Upper lobe of right lung (tissue), 1 donor: ENCODE measurements around the gene SLC6A13. TPM values are rescaled to one million over a fixed set of nuclear protein-coding genes. Genes with fewer than 3 reads are reported as not detected.

ENCODE experiments used
- ATAC-seq: fragments of 200-7000 bp; cut with Tn5 transposase; one replicate; pipeline ENCODE4 v1.9.1; 2020; ENCODE audit warnings: mild to moderate bottlenecking, moderate library complexity
- DNase-seq: peaks from one replicate; pipeline ENCODE4 v3.0.0-alpha.2; 2020
- H3K27ac ChIP-seq: fragments of 200-600 bp; one replicate; pipeline ENCODE4 v1.8.0; 2022
- H3K27me3 ChIP-seq: fragments of 200-600 bp; one replicate; pipeline ENCODE4 v1.8.0; 2022; ENCODE audit warnings: mild to moderate bottlenecking
- H3K36me3 ChIP-seq: fragments of 200-600 bp; one replicate; pipeline ENCODE4 v1.8.0; 2022
- H3K4me1 ChIP-seq: fragments of 200-600 bp; one replicate; pipeline ENCODE4 v1.8.0; 2022
- H3K4me3 ChIP-seq: fragments of 200-600 bp; one replicate; pipeline ENCODE4 v1.8.0; 2022; ENCODE audit warnings: mild to moderate bottlenecking
- H3K9me3 ChIP-seq: fragments of 200-600 bp; one replicate; pipeline ENCODE4 v1.8.0; 2022
- CTCF ChIP-seq: fragments of 200-600 bp; IDR thresholded peaks from one replicate; pipeline ENCODE4 v1.8.0; 2022; ENCODE audit warnings: antibody characterized with exemption
- intact Hi-C: fragments of 100-400 bp; cut with DNase I; formaldehyde crosslinking; loops from one replicate; pipeline ENCODE4 v1.11.0; 2022
- total RNA-seq: library from RNA; stranded (reverse); fragmentation: NEBNext Ultra II Directional; extraction: Animal tissue kit (Norgen Biotek cat#: 25700); gene quantifications from one replicate; pipeline ENCODE4 v1.2.1, GENCODE V29; 2021
- donor health status: DM: no; HTN: yes; CAD: no; lungs with severe emphysema.

The SLC6A13 gene
- total RNA-seq, 1 donor from 2014 or later: 3.9 TPM

GRCh38 chr12:286531-287300 lies 24.1 kb upstream of the SLC6A13 start:
- Histone ChIP-seq H3K27me3 (no peaks in the 10 kb centered on the region), H3K9me3 (no peaks in the 10 kb centered on the region), H3K4me3 (no peak overlapping the region), H3K27ac (no peak overlapping the region), H3K36me3 (peaks cover 62% of the 10 kb centered on the region), H3K4me1 (no peaks in the 10 kb centered on the region)
- intact Hi-C loops: no loop called here
- no peak for TF ChIP-seq CTCF
- ATAC-seq: no peak
- DNase-seq: no peak

GRCh38 chr12:278046-278445 lies 15.4 kb upstream of the SLC6A13 start:
- DNase-seq: no peak
- Histone ChIP-seq H3K4me1 (no peaks in the 10 kb centered on the region), H3K27me3 (no peaks in the 10 kb centered on the region), H3K4me3 (no peak overlapping the region), H3K9me3 (no peaks in the 10 kb centered on the region), H3K36me3 (peaks cover 17% of the 10 kb centered on the region), H3K27ac (no peak overlapping the region)
- intact Hi-C loops: no loop called here
- no peak for TF ChIP-seq CTCF
- no peak for ATAC-seq

GRCh38 chr12:275812-276211 lies 13.2 kb upstream of the SLC6A13 start:
- DNase-seq (no peak), ATAC-seq (no peak)
- Histone ChIP-seq H3K4me3 (no peak overlapping the region), H3K9me3 (no peaks in the 10 kb centered on the region), H3K36me3 (peaks cover 5% of the 10 kb centered on the region), H3K27me3 (no peaks in the 10 kb centered on the region), H3K27ac (no peak overlapping the region), H3K4me1 (no peaks in the 10 kb centered on the region)
- TF ChIP-seq CTCF: no peak
- intact Hi-C loops: no loop called here

GRCh38 chr12:273382-273781 lies 10.7 kb upstream of the SLC6A13 start:
- no peak for DNase-seq
- TF ChIP-seq CTCF: no peak
- Histone ChIP-seq H3K36me3 (no peaks in the 10 kb centered on the region), H3K4me3 (no peak overlapping the region), H3K9me3 (no peaks in the 10 kb centered on the region), H3K27me3 (no peaks in the 10 kb centered on the region), H3K27ac (no peak overlapping the region), H3K4me1 (no peaks in the 10 kb centered on the region)
- intact Hi-C loops: no loop called here
- no peak for ATAC-seq

- ATAC-seq (no peak), DNase-seq (no peak)
- Histone ChIP-seq H3K36me3 (no peaks in the 10 kb centered on the region), H3K4me1 (no peaks in the 10 kb centered on the region), H3K27me3 (no peaks in the 10 kb centered on the region), H3K9me3 (no peaks in the 10 kb centered on the region), H3K27ac (no peak overlapping the region), H3K4me3 (no peak overlapping the region)
- TF ChIP-seq CTCF: no peak
- intact Hi-C loops: no loop called here
These were observed 10.3 kb upstream of the SLC6A13 start for GRCh38 chr12:272942-273341.

GRCh38 chr12:271161-271560 lies 8.5 kb upstream of the SLC6A13 start:
- DNase-seq (no peak), ATAC-seq (no peak)
- intact Hi-C loops: no loop called here
- Histone ChIP-seq H3K27me3 (no peaks in the 10 kb centered on the region), H3K9me3 (no peaks in the 10 kb centered on the region), H3K27ac (no peak overlapping the region), H3K36me3 (no peaks in the 10 kb centered on the region), H3K4me1 (no peaks in the 10 kb centered on the region), H3K4me3 (no peak overlapping the region)
- no peak for TF ChIP-seq CTCF
